WTC11 (cell line): Measurements from ENCODE around the gene PHLDB1. TPM values are rescaled to one million over a fixed set of nuclear protein-coding genes. Genes with fewer than 3 reads are reported as not detected.

Experiments
- ATAC-seq: fragments of 200-7000 bp; cut with Tn5 transposase; 2 replicates; pipeline ENCODE4 v1.10.0; 2021; ENCODE audit warnings: mild to moderate bottlenecking, moderate library complexity
- CTCF ChIA-PET: fragments of 300-600 bp; sonication (Branson Sonifier 250); formaldehyde crosslinking; loops from one replicate; lab custom pipeline; 2021; ENCODE audit warnings: antibody characterized with exemption; lab: Charles Lee
- POLR2A ChIA-PET: fragments of 350-600 bp; sonication (Branson Sonifier 250); formaldehyde crosslinking; loops from one replicate; lab custom pipeline; 2021; ENCODE audit warnings: antibody characterized with exemption; lab: Charles Lee
- DNase-seq: peaks from one replicate; pipeline ENCODE4 v3.0.0; 2021; ENCODE audit warnings: low spot score
- H3K27ac Mint-ChIP-seq: 2 replicates; pipeline ENCODE4 v1.8.0; 2021; ENCODE audit warnings: mixed read lengths
- H3K27me3 Mint-ChIP-seq: 2 replicates; pipeline ENCODE4 v1.8.0; 2021; ENCODE audit warnings: low read depth, mild to moderate bottlenecking, moderate library complexity, mixed read lengths
- H3K36me3 Mint-ChIP-seq: 2 replicates; pipeline ENCODE4 v1.8.0; 2021; ENCODE audit warnings: mixed read lengths
- H3K4me1 Mint-ChIP-seq: 2 replicates; pipeline ENCODE4 v1.8.0; 2022; ENCODE audit warnings: mixed read lengths
- H3K4me3 Mint-ChIP-seq: 2 replicates; pipeline ENCODE4 v1.8.0; 2021; ENCODE audit warnings: mild to moderate bottlenecking, moderate library complexity, mixed read lengths
- H3K9me3 Mint-ChIP-seq: 2 replicates; pipeline ENCODE4 v1.8.0; 2021; ENCODE audit warnings: mixed read lengths
- ATF6 ChIP-seq: sonication (generic); formaldehyde crosslinking; IDR thresholded peaks from 2 replicates; pipeline ENCODE4 v1.8.1; 2023; ENCODE audit warnings: mild to moderate bottlenecking, missing genetic modification reagents
- CBFB ChIP-seq: sonication (generic); formaldehyde crosslinking; IDR thresholded peaks from 2 replicates; pipeline ENCODE4 v1.8.1; 2022; ENCODE audit warnings: mild to moderate bottlenecking, low read depth, missing genetic modification reagents
- CDX4 ChIP-seq: fragments of 250-450 bp; sonication (Bioruptor Pico); IDR thresholded peaks from 2 replicates; pipeline ENCODE4 v1.9.0; 2021; ENCODE audit warnings: moderate library complexity, mild to moderate bottlenecking, inconsistent platforms, borderline replicate concordance
- ELF4 ChIP-seq: sonication (generic); formaldehyde crosslinking; IDR thresholded peaks from 2 replicates; pipeline ENCODE4 v1.8.1; 2022; ENCODE audit warnings: low read depth, mild to moderate bottlenecking, moderate library complexity, missing genetic modification reagents
- ESRRA ChIP-seq: sonication (generic); formaldehyde crosslinking; IDR thresholded peaks from 2 replicates; pipeline ENCODE4 v1.8.1; 2022; ENCODE audit warnings: mild to moderate bottlenecking, missing genetic modification reagents, borderline replicate concordance
- ETV6 ChIP-seq: sonication (generic); formaldehyde crosslinking; IDR thresholded peaks from 2 replicates; pipeline ENCODE4 v1.8.1; 2022; ENCODE audit warnings: mild to moderate bottlenecking, missing genetic modification reagents
- FOXP1 ChIP-seq: sonication (generic); formaldehyde crosslinking; IDR thresholded peaks from 2 replicates; pipeline ENCODE4 v1.8.0; 2022; ENCODE audit warnings: missing genetic modification reagents, mild to moderate bottlenecking, moderate library complexity, borderline replicate concordance
- IRF2 ChIP-seq: sonication (generic); formaldehyde crosslinking; IDR thresholded peaks from 2 replicates; pipeline ENCODE4 v1.8.0; 2022; ENCODE audit warnings: low read depth, missing genetic modification reagents, borderline replicate concordance
- JUN ChIP-seq: sonication (generic); formaldehyde crosslinking; IDR thresholded peaks from 2 replicates; pipeline ENCODE4 v1.8.0; 2023; ENCODE audit warnings: mild to moderate bottlenecking, missing genetic modification reagents
- MYBL2 ChIP-seq: sonication (generic); formaldehyde crosslinking; IDR thresholded peaks from 2 replicates; pipeline ENCODE4 v1.8.1; 2023; ENCODE audit warnings: mild to moderate bottlenecking, moderate library complexity, missing genetic modification reagents
- NFATC4 ChIP-seq: fragments of 250-450 bp; sonication (Bioruptor Pico); IDR thresholded peaks from 2 replicates; pipeline ENCODE4 v1.9.0; 2021; ENCODE audit warnings: mild to moderate bottlenecking
- NFE2L1 ChIP-seq: sonication (generic); formaldehyde crosslinking; IDR thresholded peaks from 2 replicates; pipeline ENCODE4 v1.8.1; 2023; ENCODE audit warnings: missing genetic modification reagents
- NFYB ChIP-seq: sonication (generic); formaldehyde crosslinking; conservative IDR thresholded peaks from 2 replicates; pipeline ENCODE4 v1.8.0; 2022; ENCODE audit warnings: low read depth, missing genetic modification reagents
- PREB ChIP-seq: sonication (generic); formaldehyde crosslinking; IDR thresholded peaks from 2 replicates; pipeline ENCODE4 v1.8.1; 2022; ENCODE audit warnings: mild to moderate bottlenecking, missing genetic modification reagents, moderate library complexity, borderline replicate concordance
- RORB ChIP-seq: fragments of 250-450 bp; sonication (Bioruptor Pico); IDR thresholded peaks from 2 replicates; pipeline ENCODE4 v1.9.0; 2021; ENCODE audit warnings: mild to moderate bottlenecking
- SP1 ChIP-seq: sonication (generic); formaldehyde crosslinking; conservative IDR thresholded peaks from 2 replicates; pipeline ENCODE4 v1.8.1; 2022; ENCODE audit warnings: missing genetic modification reagents
- ZNF121 ChIP-seq: sonication (generic); formaldehyde crosslinking; IDR thresholded peaks from 2 replicates; pipeline ENCODE4 v1.8.0; 2023; ENCODE audit warnings: missing genetic modification reagents
- ZNF138 ChIP-seq: sonication (generic); formaldehyde crosslinking; conservative IDR thresholded peaks from 2 replicates; pipeline ENCODE4 v1.8.1; 2022; ENCODE audit warnings: mild to moderate bottlenecking, moderate library complexity, missing genetic modification reagents
- ZNF219 ChIP-seq: sonication (generic); formaldehyde crosslinking; IDR thresholded peaks from 2 replicates; pipeline ENCODE4 v1.8.0; 2023; ENCODE audit warnings: missing genetic modification reagents, mild to moderate bottlenecking, borderline replicate concordance
- total RNA-seq: library from RNA; stranded (reverse); gene quantifications from 3 replicates; pipeline ENCODE4 v1.2.3, GENCODE V29; 2021
- TF ChIP-seq, protein P1 (sequence below): sonication (generic); formaldehyde crosslinking; IDR thresholded peaks from 2 replicates; pipeline ENCODE4 v1.8.1; 2022; ENCODE audit warnings: low read depth, mild to moderate bottlenecking, moderate library complexity, missing genetic modification reagents, borderline replicate concordance
- TF ChIP-seq, protein P2 (sequence below): fragments of 250-450 bp; sonication (Bioruptor Pico); conservative IDR thresholded peaks from 2 replicates; pipeline ENCODE4 v1.9.0; 2021; ENCODE audit warnings: mild to moderate bottlenecking
- TF ChIP-seq, protein P3 (sequence below): sonication (generic); formaldehyde crosslinking; IDR thresholded peaks from 2 replicates; pipeline ENCODE4 v1.8.0; 2023; ENCODE audit warnings: missing genetic modification reagents

Gene PHLDB1
- total RNA-seq, 1 experiment from 2014 or later: 83.1 TPM

DNA sequence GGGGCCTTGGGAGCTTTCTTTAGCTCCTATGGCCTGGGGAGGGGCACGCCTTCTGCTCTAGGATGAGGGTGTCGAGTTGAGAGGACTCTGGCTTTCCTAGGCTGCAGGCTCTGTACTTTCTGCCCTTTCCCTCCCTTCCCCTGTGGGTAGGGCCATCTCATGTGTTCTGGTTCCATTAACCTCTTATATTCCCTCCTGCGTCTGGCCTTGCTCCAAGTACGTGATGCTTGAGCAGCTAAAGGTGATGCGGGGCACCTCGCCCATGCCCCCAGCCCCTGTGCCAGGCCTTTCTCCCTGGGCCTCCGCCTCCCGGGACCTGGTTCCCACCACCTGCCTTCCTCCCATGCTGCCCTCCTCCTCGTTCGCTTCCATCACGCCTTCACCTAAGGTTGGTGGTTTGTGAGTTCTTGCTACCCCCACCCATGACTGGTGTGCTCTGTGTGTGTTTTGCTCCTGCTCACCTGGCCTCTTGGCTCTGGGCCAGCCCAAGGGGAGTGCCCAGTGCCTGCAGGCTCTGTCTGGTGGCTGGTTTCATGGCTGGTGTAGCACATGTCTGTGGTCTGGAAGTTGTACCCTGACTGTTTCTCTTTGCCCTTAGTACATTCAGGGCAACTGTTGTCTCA lies 34.1 kb downstream of the PHLDB1 start:
- no peak for ATAC-seq
- TF ChIP-seq ELF4 (CRISPR knock-in tag) (no peak), SP1 (no peak), ESRRA (CRISPR knock-in tag) (no peak), ZNF121 (no peak), PREB (CRISPR knock-in tag) (no peak), NFE2L1 (CRISPR knock-in tag) (no peak), FOXP1 (CRISPR knock-in tag) (no peak), IRF2 (CRISPR knock-in tag) (no peak), ZNF219 (no peak), NFYB (CRISPR knock-in tag) (no peak)
- TF ChIP-seq, protein P1, sequence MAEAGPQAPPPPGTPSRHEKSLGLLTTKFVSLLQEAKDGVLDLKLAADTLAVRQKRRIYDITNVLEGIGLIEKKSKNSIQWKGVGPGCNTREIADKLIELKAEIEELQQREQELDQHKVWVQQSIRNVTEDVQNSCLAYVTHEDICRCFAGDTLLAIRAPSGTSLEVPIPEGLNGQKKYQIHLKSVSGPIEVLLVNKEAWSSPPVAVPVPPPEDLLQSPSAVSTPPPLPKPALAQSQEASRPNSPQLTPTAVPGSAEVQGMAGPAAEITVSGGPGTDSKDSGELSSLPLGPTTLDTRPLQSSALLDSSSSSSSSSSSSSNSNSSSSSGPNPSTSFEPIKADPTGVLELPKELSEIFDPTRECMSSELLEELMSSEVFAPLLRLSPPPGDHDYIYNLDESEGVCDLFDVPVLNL: no peak
- no peaks in the 10 kb centered on the region for H3K9me3 Mint-ChIP-seq
- ChIA-PET CTCF (interaction anchor here (0.7 to 1.5 kb wide), 2 partner anchors 17 to 338 kb away, joined by 3 to 4 read pairs; no protein-coding TSS in a partner anchor), POLR2A (interaction anchor here (0.5 kb wide), 1 partner anchor 17 kb away, joined by 4 read pairs; no protein-coding TSS in a partner anchor)
- no peak overlapping the region for H3K27ac Mint-ChIP-seq
- DNase-seq: no peak
- H3K4me1 Mint-ChIP-seq: no peaks in the 10 kb centered on the region
- H3K4me3 Mint-ChIP-seq: no peak overlapping the region
- peaks cover 37% of the 10 kb centered on the region for H3K36me3 Mint-ChIP-seq
- no peaks in the 10 kb centered on the region for H3K27me3 Mint-ChIP-seq

GRCh38 chr11:118643142-118643994 lies 36.0 kb downstream of the PHLDB1 start:
- Mint-ChIP-seq H3K27me3 (no peaks in the 10 kb centered on the region), H3K27ac (no peak overlapping the region), H3K9me3 (no peaks in the 10 kb centered on the region)
- POLR2A ChIA-PET: interaction anchor here (0.6 kb wide), 1 partner anchor 50 kb away, joined by 7 read pairs; no protein-coding TSS in a partner anchor
- TF ChIP-seq JUN (CRISPR knock-in tag) (no peak), ETV6 (CRISPR knock-in tag) (no peak), RORB (CRISPR knock-in tag) (no peak), ZNF138 (CRISPR knock-in tag) (no peak), NFATC4 (CRISPR knock-in tag) (no peak), CDX4 (CRISPR knock-in tag) (no peak), NFYB (CRISPR knock-in tag) (no peak), CBFB (CRISPR knock-in tag) (no peak), ATF6 (CRISPR knock-in tag) (no peak), MYBL2 (CRISPR knock-in tag) (no peak), ZNF121 (no peak)
- TF ChIP-seq, protein P2, sequence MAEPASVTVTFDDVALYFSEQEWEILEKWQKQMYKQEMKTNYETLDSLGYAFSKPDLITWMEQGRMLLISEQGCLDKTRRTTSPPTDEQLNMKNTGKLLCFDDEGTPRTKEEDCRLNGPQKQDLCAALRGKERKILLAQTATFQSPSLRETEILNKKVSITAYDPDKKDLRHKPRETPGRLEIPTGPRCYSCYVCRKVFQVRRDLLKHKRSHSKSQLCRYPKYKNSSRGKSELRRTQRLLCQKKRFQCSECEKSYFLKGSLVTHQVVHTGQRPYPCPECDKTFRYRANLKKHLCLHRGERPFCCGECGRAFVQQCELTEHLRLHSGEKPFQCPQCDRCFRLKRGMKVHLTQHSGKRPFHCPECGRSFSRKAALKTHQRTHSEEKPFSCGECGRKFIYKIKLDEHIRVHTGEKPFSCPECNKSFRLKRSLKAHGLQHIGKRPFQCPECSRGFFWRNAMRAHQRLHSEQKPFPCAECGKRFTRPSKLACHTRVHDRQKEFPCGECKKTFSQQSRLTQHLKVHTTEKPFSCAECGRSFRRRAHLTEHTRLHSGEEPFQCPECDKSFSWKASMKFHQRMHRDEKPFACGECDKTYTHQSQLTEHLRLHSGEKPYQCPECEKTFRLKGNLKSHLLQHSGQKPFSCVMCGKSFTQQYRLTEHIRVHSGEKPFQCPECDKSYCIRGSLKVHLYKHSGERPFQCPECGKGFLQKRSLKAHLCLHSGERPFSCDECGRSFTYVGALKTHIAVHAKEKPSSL (CRISPR knock-in tag): no peak
- TF ChIP-seq, protein P3, sequence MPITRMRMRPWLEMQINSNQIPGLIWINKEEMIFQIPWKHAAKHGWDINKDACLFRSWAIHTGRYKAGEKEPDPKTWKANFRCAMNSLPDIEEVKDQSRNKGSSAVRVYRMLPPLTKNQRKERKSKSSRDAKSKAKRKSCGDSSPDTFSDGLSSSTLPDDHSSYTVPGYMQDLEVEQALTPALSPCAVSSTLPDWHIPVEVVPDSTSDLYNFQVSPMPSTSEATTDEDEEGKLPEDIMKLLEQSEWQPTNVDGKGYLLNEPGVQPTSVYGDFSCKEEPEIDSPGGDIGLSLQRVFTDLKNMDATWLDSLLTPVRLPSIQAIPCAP (CRISPR knock-in tag): no peak
- TF ChIP-seq, all 79 proteins: peak for 0
- H3K4me1 Mint-ChIP-seq: no peaks in the 10 kb centered on the region
- ATAC-seq (no peak), DNase-seq (no peak)
- CTCF ChIA-PET: interaction anchor here (1.3 kb wide), 1 partner anchor 49 kb away, joined by 5 read pairs; no protein-coding TSS in a partner anchor
- peaks cover 37% of the 10 kb centered on the region for H3K36me3 Mint-ChIP-seq
- H3K4me3 Mint-ChIP-seq: no peak overlapping the region
